CD4-positive, alpha-beta T cell (primary cell): ENCODE results near the gene LSAMP. TPM values are rescaled to one million over a fixed set of nuclear protein-coding genes. Genes with fewer than 3 reads are reported as not detected.
"Not testable (repeated sequence)": the region's sequence is repeated elsewhere in the genome, so short reads cannot be mapped to it uniquely, and the experiment has no call there.

Experiments
- ATAC-seq: fragments of 200-7000 bp; cut with Tn5 transposase; one replicate; pipeline ENCODE4 v1.10.0; 2022; ENCODE audit warnings: mild to moderate bottlenecking; ENCODE audit not compliant: poor library complexity
- CTCF ChIA-PET: fragments of 350-600 bp; sonication (Branson Sonifier 250); formaldehyde crosslinking; loops from one replicate; lab custom pipeline; 2021; ENCODE audit warnings: antibody characterized with exemption, inconsistent platforms; lab: Charles Lee
- POLR2A ChIA-PET: fragments of 350-600 bp; sonication (Branson Sonifier 250); formaldehyde crosslinking; loops from one replicate; lab custom pipeline; 2021; ENCODE audit warnings: antibody characterized with exemption, inconsistent platforms; lab: Charles Lee
- DNase-seq, 14 experiments: peaks; one replicate each; pipeline ENCODE4 v3.0.0-alpha.2; 2013 to 2020; ENCODE audit warnings: mixed read lengths in 2 of 14
- H3K27ac ChIP-seq, 2 donors: one replicate each; pipeline versions ENCODE4 v1.5.1 to v1.7.0; 2013; ENCODE audit warnings: low read length in 2 of 2, low read depth in 1 of 2, mild to moderate bottlenecking in 1 of 2
- H3K27me3 ChIP-seq, 2 experiments: 1 replicate in 1 of 2; 2 replicates in 1 of 2; pipeline versions ENCODE4 v1.6.1 to v1.7.0; 2013; ENCODE audit warnings: low read length in 2 of 2, control low read depth in 1 of 2, mild to moderate bottlenecking in 1 of 2, moderate library complexity in 1 of 2; ENCODE audit not compliant: insufficient read depth in 2 of 2, control insufficient read depth in 1 of 2
- H3K36me3 ChIP-seq: one replicate; pipeline ENCODE4 v1.6.1; 2013; ENCODE audit warnings: low read length, control low read depth; ENCODE audit not compliant: insufficient read depth
- H3K4me1 ChIP-seq: one replicate; pipeline ENCODE4 v1.6.1; 2013; ENCODE audit warnings: low read length, control low read depth; ENCODE audit not compliant: insufficient read depth
- H3K4me3 ChIP-seq: one replicate; pipeline ENCODE4 v1.5.1; 2013; ENCODE audit warnings: mild to moderate bottlenecking, low read length, moderate library complexity
- H3K9me3 ChIP-seq, 2 experiments: 1 replicate in 1 of 2; 2 replicates in 1 of 2; pipeline versions ENCODE4 v1.6.1 to v1.7.0; 2013; ENCODE audit warnings: low read length in 2 of 2, mild to moderate bottlenecking in 2 of 2, control low read depth in 1 of 2, moderate library complexity in 1 of 2; ENCODE audit not compliant: control insufficient read depth in 1 of 2, insufficient read depth in 1 of 2
- H3K27ac Mint-ChIP-seq: one replicate; pipeline ENCODE4 v1.8.0; 2020; ENCODE audit warnings: mixed read lengths
- H3K27me3 Mint-ChIP-seq: one replicate; pipeline ENCODE4 v1.8.0; 2021; ENCODE audit warnings: mixed read lengths
- H3K36me3 Mint-ChIP-seq: one replicate; pipeline ENCODE4 v1.8.0; 2021; ENCODE audit warnings: low read depth, mixed read lengths
- H3K4me1 Mint-ChIP-seq: one replicate; pipeline ENCODE4 v1.8.0; 2021; ENCODE audit warnings: low read depth, mixed read lengths
- H3K4me3 Mint-ChIP-seq: one replicate; pipeline ENCODE4 v1.8.0; 2020; ENCODE audit warnings: mild to moderate bottlenecking, mixed read lengths
- H3K9me3 Mint-ChIP-seq: one replicate; pipeline ENCODE4 v1.8.0; 2020; ENCODE audit warnings: mixed read lengths
- CTCF ChIP-seq: fragments of 200-600 bp; IDR thresholded peaks from one replicate; pipeline ENCODE4 v1.8.0; 2022; ENCODE audit warnings: antibody characterized with exemption, mild to moderate bottlenecking
- intact Hi-C, 2 experiments: fragments of 100-400 bp; cut with DNase I in 1 of 2; cut with micrococcal nuclease in 1 of 2; formaldehyde crosslinking; loops; one replicate each; pipeline versions ENCODE4 v1.15.1 to v1.9.0; 2023 to 2025; cut with DNase I, micrococcal nuclease
- total RNA-seq, 174 experiments: library from RNA in 2 of 174; stranded (reverse) in 2 of 174; gene quantifications; one replicate each; pipeline ENCODE4 v1.2.3 and lab custom pipeline; 2021 to 2026

The LSAMP gene
- total RNA-seq, 2 experiments from 2014 or later = not detected

GRCh38 chr3:115792206-115792955 lies 652.9 kb downstream of the LSAMP start:
- Histone ChIP-seq H3K4me1 (peaks cover 16% of the 10 kb centered on the region), H3K27me3 (no peaks in the 10 kb centered on the region), H3K36me3 (no peaks in the 10 kb centered on the region), H3K27ac (no peak overlapping the region), H3K9me3 (no peaks in the 10 kb centered on the region), H3K4me3 (no peak overlapping the region)
- ATAC-seq (peak; percentile 93), DNase-seq (peak in 9 of 14 experiments; percentile 6 to 55 (median 22))
- peak overlapping the region; percentile 57 for H3K27ac Mint-ChIP-seq
- intact Hi-C loops = no loop called here
- H3K27me3 Mint-ChIP-seq = no peaks in the 10 kb centered on the region
- H3K4me3 Mint-ChIP-seq = peak overlapping the region; percentile 11
- H3K9me3 Mint-ChIP-seq = no peaks in the 10 kb centered on the region
- ChIA-PET CTCF (interaction anchor here (1.0 to 1.2 kb wide), 2 partner anchors 8 to 23 kb away, joined by 3 to 5 read pairs; no protein-coding TSS in a partner anchor), POLR2A (interaction anchor here (0.8 to 1.2 kb wide), 2 partner anchors 9 to 15 kb away, joined by 3 to 10 read pairs; no protein-coding TSS in a partner anchor)
- TF ChIP-seq CTCF = no peak
- peaks cover 20% of the 10 kb centered on the region for H3K4me1 Mint-ChIP-seq
- H3K36me3 Mint-ChIP-seq = no peaks in the 10 kb centered on the region

- H3K4me3 ChIP-seq, ATAC-seq, H3K27me3 Mint-ChIP-seq, H3K36me3 ChIP-seq, H3K4me3 Mint-ChIP-seq, DNase-seq, H3K9me3 ChIP-seq, intact Hi-C loops, H3K27ac ChIP-seq, H3K27me3 ChIP-seq, H3K36me3 Mint-ChIP-seq, H3K9me3 Mint-ChIP-seq: not testable (repeated sequence)
- CTCF ChIA-PET = interaction anchor here (1.0 to 1.2 kb wide), 2 partner anchors 8 to 23 kb away, joined by 3 to 5 read pairs; no protein-coding TSS in a partner anchor
- Mint-ChIP-seq H3K4me1 (peaks cover 20% of the 10 kb centered on the region), H3K27ac (peak overlapping the region; percentile 57)
- POLR2A ChIA-PET = interaction anchor here (0.8 to 1.2 kb wide), 2 partner anchors 8 to 16 kb away, joined by 3 to 10 read pairs; no protein-coding TSS in a partner anchor
- H3K4me1 ChIP-seq = peaks cover 16% of the 10 kb centered on the region
Measured at GRCh38 chr3:115791271-115792153, 653.8 kb downstream of the LSAMP start.

- peaks cover 20% of the 10 kb centered on the region for H3K4me1 Mint-ChIP-seq
- H3K4me3 Mint-ChIP-seq = no peak overlapping the region
- Histone ChIP-seq H3K4me1 (peaks cover 16% of the 10 kb centered on the region), H3K27ac (no peak overlapping the region), H3K27me3 (no peaks in the 10 kb centered on the region), H3K4me3 (no peak overlapping the region), H3K36me3 (no peaks in the 10 kb centered on the region), H3K9me3 (no peaks in the 10 kb centered on the region)
- peak in 11 of 14 experiments; percentile 16 to 57 (median 35) for DNase-seq
- POLR2A ChIA-PET = no interaction called here
- H3K27ac Mint-ChIP-seq = peak overlapping the region; percentile 23
- no peaks in the 10 kb centered on the region for H3K27me3 Mint-ChIP-seq
- intact Hi-C loops = no loop called here
- H3K36me3 Mint-ChIP-seq = no peaks in the 10 kb centered on the region
- TF ChIP-seq CTCF = no peak
- peak; percentile 55 for ATAC-seq
- H3K9me3 Mint-ChIP-seq = no peaks in the 10 kb centered on the region
- CTCF ChIA-PET = no interaction called here
Measured at GRCh38 chr3:115790759-115791158, 654.5 kb downstream of the LSAMP start.
